GM12878 (cell line): ENCODE measurements around the gene GAB1. TPM values are rescaled to one million over a fixed set of nuclear protein-coding genes. Genes with fewer than 3 reads are reported as not detected.

Experiments
- ATAC-seq: fragments of 200-7000 bp; cut with Tn5 transposase; 3 replicates; pipeline ENCODE4 v1.9.1; 2020; ENCODE audit warnings: mild to moderate bottlenecking, moderate library complexity
- BruUV-seq: library from RNA; stranded (reverse); fragments of 400-500 nt; replicated peaks from 2 replicates; lab custom pipeline; 2021; lab: Mats Ljungman, UMichigan
- CTCF ChIA-PET: fragments of 300-600 bp; sonication (Branson Sonifier 250); formaldehyde crosslinking; extraction: SDS; loops from one replicate; lab custom pipeline; 2021; ENCODE audit warnings: inconsistent platforms; lab: Yijun Ruan, JAX
- POLR2A ChIA-PET: fragments of 350-600 bp; formaldehyde crosslinking; extraction: SDS; loops from one replicate; lab custom pipeline; 2021; ENCODE audit warnings: inconsistent platforms; lab: Charles Lee
- RAD21 ChIA-PET: fragments of 300-600 bp; sonication (Branson Sonifier 250); formaldehyde crosslinking; loops from one replicate; lab custom pipeline; 2023; ENCODE audit warnings: antibody characterized with exemption; ENCODE audit not compliant: unreplicated experiment; lab: Charles Lee
- SMC1A ChIA-PET: fragments of 300-600 bp; sonication (Branson Sonifier 250); formaldehyde crosslinking; loops from one replicate; lab custom pipeline; 2023; ENCODE audit not compliant: unreplicated experiment, uncharacterized antibody; lab: Charles Lee
- DNase-seq: peaks from one replicate; pipeline ENCODE4 v3.0.0-alpha.2; 2011; ENCODE audit warnings: low read depth, low spot score
- FAIRE-seq: peaks from 3 replicates; lab custom pipeline; 2011; peaks lifted over from hg19 to GRCh38; lab: Jason Lieb, UNC
- H2AFZ ChIP-seq: 2 replicates; pipeline ENCODE4 v1.6.0; 2011; ENCODE audit warnings: low read depth, low read length, control low read depth; ENCODE audit not compliant: control insufficient read depth
- H3K27ac ChIP-seq: 2 replicates; pipeline ENCODE4 v1.5.1; 2011; ENCODE audit warnings: control low read depth; ENCODE audit not compliant: control insufficient read depth, insufficient read depth
- H3K27me3 ChIP-seq, 2 experiments: replicated peaks in 1 of 2; 2 replicates each; pipeline versions ENCODE4 v1.6.0 to v1.6.1; 2011; ENCODE audit warnings: low read length in 1 of 2; ENCODE audit not compliant: control insufficient read depth in 2 of 2, insufficient read depth in 2 of 2
- H3K36me3 ChIP-seq, 2 experiments: 2 replicates each; pipeline ENCODE4 v1.5.1; 2011; ENCODE audit warnings: low read length in 1 of 2; ENCODE audit not compliant: control insufficient read depth in 2 of 2, insufficient read depth in 2 of 2
- H3K4me1 ChIP-seq: 2 replicates; pipeline ENCODE4 v1.6.1; 2011; ENCODE audit warnings: mild to moderate bottlenecking, low read length, moderate library complexity, mixed read lengths; ENCODE audit not compliant: control insufficient read depth, insufficient read depth
- H3K4me2 ChIP-seq: 2 replicates; pipeline ENCODE4 v1.6.0; 2011; ENCODE audit warnings: control low read depth; ENCODE audit not compliant: control insufficient read depth, insufficient read depth
- H3K4me3 ChIP-seq: fragments of 200-600 bp; sonication (generic); 2 replicates; pipeline ENCODE4 v1.5.1; 2016
- H3K79me2 ChIP-seq: 2 replicates; pipeline ENCODE4 v1.6.0; 2011; ENCODE audit warnings: low read length; ENCODE audit not compliant: control insufficient read depth, insufficient read depth
- H3K9ac ChIP-seq: 2 replicates; pipeline ENCODE4 v1.8.0; 2011; ENCODE audit warnings: low read length, control low read depth, mixed read lengths; ENCODE audit not compliant: control insufficient read depth, insufficient read depth
- H3K9me3 ChIP-seq: replicated peaks from 3 replicates; pipeline ENCODE4 v1.5.1; 2011; ENCODE audit warnings: mild to moderate bottlenecking, low read length; ENCODE audit not compliant: control insufficient read depth, insufficient read depth
- H4K20me1 ChIP-seq: 2 replicates; pipeline ENCODE4 v1.6.0; 2011; ENCODE audit not compliant: control insufficient read depth, insufficient read depth
- CUX1 ChIP-seq: IDR thresholded peaks from 2 replicates; pipeline ENCODE4 v1.6.1; 2012; ENCODE audit warnings: improper control_type of control experiment, low read depth, low read length; ENCODE audit not compliant: insufficient replicate concordance
- ESRRA ChIP-seq: IDR thresholded peaks from 2 replicates; pipeline ENCODE4 v1.6.1; 2012; ENCODE audit warnings: mild to moderate bottlenecking, low read length, improper control_type of control experiment
- WGBS: methylation state at CpG from one replicate; pipeline ENCODE4 v1.1.6; 2016; ENCODE audit warnings: low lambda C conversion rate; ENCODE audit not compliant: insufficient replicate concordance, insufficient coverage; ENCODE audit errors: missing lambda C conversion rate; 5-methylcytosine and 5-hydroxymethylcytosine counted together
- in situ Hi-C: fragments of 300-500 bp; cut with MboI; formaldehyde crosslinking; loops from 9 replicates; pipeline ENCODE4 v1.14.3; 2018; ENCODE audit warnings: mixed read lengths
- intact Hi-C: fragments of 100-400 bp; cut with micrococcal nuclease; formaldehyde crosslinking; loops from one replicate; pipeline ENCODE4 v1.14.2; 2022; ENCODE audit not compliant: unreplicated experiment
- polyA plus RNA-seq, 11 experiments: library from polyadenylated mRNA; depleted of rRNA in 4 of 11; unstranded in 6 of 11; stranded (reverse) in 5 of 11; fragments of >200 nt; fragmentation: Nextera tagmentation in 4 of 11; fragmentation: Illumina TruSeq in 1 of 11; extraction: Ambion mirVana in 4 of 11; extraction: Trizol in 1 of 11; gene quantifications; 1 replicate in 1 of 11; 2 replicates in 10 of 11; pipeline versions ENCODE4 v1.2.1 to v1.2.3, GENCODE V29; 2011 to 2016; ENCODE audit warnings: inconsistent platforms in 2 of 11, missing spikeins in 2 of 11, low read depth in 1 of 11
- total RNA-seq, 4 experiments: library from RNA; depleted of rRNA in 3 of 4; stranded (reverse); fragments of >200 nt in 3 of 4; fragmentation: Illumina TruSeq in 1 of 4; extraction: Trizol in 1 of 4; gene quantifications; 2 replicates each; pipeline versions ENCODE4 v1.2.1 to v1.2.3, GENCODE V29; 2013 to 2021
- TF ChIP-seq, protein P1 (sequence below): fragments of 450-650 bp; IDR thresholded peaks from 2 replicates; pipeline ENCODE4 v1.6.1; 2018; ENCODE audit warnings: borderline replicate concordance, mild to moderate bottlenecking; ENCODE audit not compliant: partially characterized antibody
- TF ChIP-seq, protein P2 (sequence below): fragments of 450-650 bp; formaldehyde crosslinking; IDR thresholded peaks from 2 replicates; pipeline ENCODE4 v1.4.0; 2022; ENCODE audit warnings: mild to moderate bottlenecking, moderate library complexity

The GAB1 gene
- total and polyA plus RNA-seq, 10 of the 15 experiments (the other 5 are each of a cell fraction or from before 2014, with no cell fraction given): 0.37 to 5.3 (median 3.2) TPM

DNA sequence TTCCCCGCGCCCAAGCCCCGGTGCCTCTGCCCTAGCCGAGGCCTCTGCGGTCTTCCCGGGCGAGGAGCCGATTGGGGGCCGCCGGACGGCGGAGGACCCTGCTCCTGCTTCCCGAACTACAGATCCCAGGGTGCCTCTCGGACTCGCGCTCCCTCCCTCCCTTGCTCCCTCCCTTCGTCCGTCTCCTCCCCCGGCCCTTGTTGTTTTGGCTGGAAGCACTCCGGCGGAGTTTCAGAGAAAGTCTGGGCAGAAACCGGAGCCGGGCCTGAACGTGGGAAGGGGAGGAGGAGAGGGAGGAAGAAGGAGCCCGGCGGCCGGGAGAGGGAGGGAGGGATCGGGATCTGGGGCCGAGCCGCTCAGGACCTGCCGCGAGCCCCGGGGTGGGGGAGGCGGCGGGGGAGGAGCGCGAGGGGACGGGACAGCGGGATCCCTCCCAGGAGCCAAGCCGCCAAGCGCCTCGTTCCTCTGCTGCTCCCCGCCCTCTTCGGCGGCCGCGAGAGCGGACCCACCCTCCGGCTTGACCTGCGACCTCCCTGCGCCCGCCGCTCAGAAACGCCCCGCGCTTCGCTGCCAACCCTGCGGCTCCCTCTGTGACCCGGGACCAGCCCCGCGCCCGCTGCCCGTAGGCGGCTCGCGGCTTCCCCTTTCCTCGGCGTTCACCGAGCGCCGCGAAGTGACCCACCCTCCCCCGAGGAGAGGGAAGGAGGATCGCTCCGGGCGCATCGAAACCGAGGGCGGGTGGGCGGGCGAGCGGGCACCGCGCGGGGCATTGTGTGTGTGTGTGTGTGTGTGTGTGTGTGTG is 496 bp upstream of the GAB1 start (continued):
- TF ChIP-seq, protein P1, sequence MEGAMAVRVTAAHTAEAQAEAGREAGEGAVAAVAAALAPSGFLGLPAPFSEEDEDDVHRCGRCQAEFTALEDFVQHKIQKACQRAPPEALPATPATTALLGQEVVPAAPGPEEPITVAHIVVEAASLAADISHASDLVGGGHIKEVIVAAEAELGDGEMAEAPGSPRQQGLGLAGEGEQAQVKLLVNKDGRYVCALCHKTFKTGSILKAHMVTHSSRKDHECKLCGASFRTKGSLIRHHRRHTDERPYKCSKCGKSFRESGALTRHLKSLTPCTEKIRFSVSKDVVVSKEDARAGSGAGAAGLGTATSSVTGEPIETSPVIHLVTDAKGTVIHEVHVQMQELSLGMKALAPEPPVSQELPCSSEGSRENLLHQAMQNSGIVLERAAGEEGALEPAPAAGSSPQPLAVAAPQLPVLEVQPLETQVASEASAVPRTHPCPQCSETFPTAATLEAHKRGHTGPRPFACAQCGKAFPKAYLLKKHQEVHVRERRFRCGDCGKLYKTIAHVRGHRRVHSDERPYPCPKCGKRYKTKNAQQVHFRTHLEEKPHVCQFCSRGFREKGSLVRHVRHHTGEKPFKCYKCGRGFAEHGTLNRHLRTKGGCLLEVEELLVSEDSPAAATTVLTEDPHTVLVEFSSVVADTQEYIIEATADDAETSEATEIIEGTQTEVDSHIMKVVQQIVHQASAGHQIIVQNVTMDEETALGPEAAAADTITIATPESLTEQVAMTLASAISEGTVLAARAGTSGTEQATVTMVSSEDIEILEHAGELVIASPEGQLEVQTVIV: no peak

GRCh38 chr4:143337600-143338287 is 1.1 kb downstream of the GAB1 start:
- Histone ChIP-seq H3K9me3 (no peaks in the 10 kb centered on the region), H3K27ac (no peak overlapping the region), H3K9ac (no peak overlapping the region), H4K20me1 (peaks cover 2% of the 10 kb centered on the region; the same call in 1 of the 2 replicates), H3K27me3 (0 out of 4 replicates have a peak, but pooled peaks cover 1 to 3% of the 10 kb centered on the region in 2 experiments), H3K79me2 (no peaks in the 10 kb centered on the region; the same call in 1 of the 2 replicates), H3K4me3 (peak overlapping the region; percentile 84), H3K4me2 (peak overlapping the region; percentile 89), H2AFZ (no peak overlapping the region), H3K4me1 (no peaks in the 10 kb centered on the region; the same call in 1 of the 2 replicates), H3K36me3 (no peaks in the 10 kb centered on the region)
- DNase-seq (no peak), FAIRE-seq (no peak), ATAC-seq (peak; percentile 4)
- RAD21 ChIA-PET: interaction anchor here (0.9 to 5.7 kb wide), 9 partner anchors 11 to 80 kb away, joined by 3 to 61 read pairs (median 5); no protein-coding TSS in a partner anchor
- under 1% methylated on average over 25 of the region's 25 CpGs for WGBS
- POLR2A ChIA-PET: interaction anchor here (0.7 to 9.7 kb wide), 6 partner anchors 17 to 122 kb away, joined by 3 to 94 read pairs (median 8); no protein-coding TSS in a partner anchor
- SMC1A ChIA-PET: interaction anchor here (0.7 to 8.0 kb wide), 15 partner anchors 7 to 149 kb away, joined by 3 to 62 read pairs (median 5); no protein-coding TSS in a partner anchor
- in situ Hi-C loops: no loop called here
- intact Hi-C loops: loop anchor here (2.0 to 5.0 kb wide), 3 partner anchors 21 to 150 kb away; no protein-coding TSS in a partner anchor
- CTCF ChIA-PET: interaction anchor here (0.5 to 4.1 kb wide), 17 partner anchors 8 to 223 kb away, joined by 3 to 38 read pairs (median 3); no protein-coding TSS in a partner anchor
- no TSS peak for BruUV-seq
- no peak for TF ChIP-seq CUX1
- TF ChIP-seq, protein P2, sequence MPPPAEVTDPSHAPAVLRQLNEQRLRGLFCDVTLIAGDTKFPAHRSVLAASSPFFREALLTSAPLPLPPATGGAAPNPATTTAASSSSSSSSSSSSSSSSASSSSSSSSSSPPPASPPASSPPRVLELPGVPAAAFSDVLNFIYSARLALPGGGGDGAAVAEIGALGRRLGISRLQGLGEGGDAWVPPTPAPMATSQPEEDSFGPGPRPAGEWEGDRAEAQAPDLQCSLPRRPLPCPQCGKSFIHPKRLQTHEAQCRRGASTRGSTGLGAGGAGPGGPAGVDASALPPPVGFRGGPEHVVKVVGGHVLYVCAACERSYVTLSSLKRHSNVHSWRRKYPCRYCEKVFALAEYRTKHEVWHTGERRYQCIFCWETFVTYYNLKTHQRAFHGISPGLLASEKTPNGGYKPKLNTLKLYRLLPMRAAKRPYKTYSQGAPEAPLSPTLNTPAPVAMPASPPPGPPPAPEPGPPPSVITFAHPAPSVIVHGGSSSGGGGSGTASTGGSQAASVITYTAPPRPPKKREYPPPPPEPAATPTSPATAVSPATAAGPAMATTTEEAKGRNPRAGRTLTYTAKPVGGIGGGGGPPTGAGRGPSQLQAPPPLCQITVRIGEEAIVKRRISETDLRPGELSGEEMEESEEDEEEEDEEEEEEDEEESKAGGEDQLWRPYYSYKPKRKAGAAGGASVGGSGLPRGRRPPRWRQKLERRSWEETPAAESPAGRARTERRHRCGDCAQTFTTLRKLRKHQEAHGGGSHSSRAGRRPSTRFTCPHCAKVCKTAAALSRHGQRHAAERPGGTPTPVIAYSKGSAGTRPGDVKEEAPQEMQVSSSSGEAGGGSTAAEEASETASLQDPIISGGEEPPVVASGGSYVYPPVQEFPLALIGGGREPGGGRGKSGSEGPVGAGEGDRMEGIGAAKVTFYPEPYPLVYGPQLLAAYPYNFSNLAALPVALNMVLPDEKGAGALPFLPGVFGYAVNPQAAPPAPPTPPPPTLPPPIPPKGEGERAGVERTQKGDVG (CRISPR knock-in tag): no peak
- TF ChIP-seq ESRRA: no peak
